Memory B cell (primary cell): ENCODE results near the gene PHF24.
"Not testable (repeated sequence)": the region's sequence is repeated elsewhere in the genome, so short reads cannot be mapped to it uniquely, and the experiment has no call there.

Experiments
- ATAC-seq: fragments of 150-1000 bp; cut with Tn5 transposase; 2 replicates; pipeline ENCODE4 v1.10.0; 2021; ENCODE audit warnings: low read depth, mild to moderate bottlenecking, moderate library complexity
- DNase-seq, 2 donors: peaks; one replicate each; pipeline ENCODE4 v3.0.0; 2022; ENCODE audit warnings: low spot score in 2 of 2
- H3K27ac Mint-ChIP-seq: one replicate; pipeline ENCODE4 v1.8.0; 2022; ENCODE audit warnings: mild to moderate bottlenecking, moderate library complexity, mixed read lengths
- H3K27me3 Mint-ChIP-seq: one replicate; pipeline ENCODE4 v1.8.0; 2022; ENCODE audit warnings: mixed read lengths
- H3K36me3 Mint-ChIP-seq: one replicate; pipeline ENCODE4 v1.8.0; 2022; ENCODE audit warnings: mild to moderate bottlenecking, mixed read lengths
- H3K4me1 Mint-ChIP-seq: one replicate; pipeline ENCODE4 v1.8.0; 2022; ENCODE audit warnings: mixed read lengths
- H3K4me3 Mint-ChIP-seq: one replicate; pipeline ENCODE4 v1.8.0; 2022; ENCODE audit warnings: mild to moderate bottlenecking, moderate library complexity, mixed read lengths
- H3K9me3 Mint-ChIP-seq: one replicate; pipeline ENCODE4 v1.8.0; 2022; ENCODE audit warnings: mixed read lengths

PHF24 gene

GRCh38 chr9:34996905-34997279, 38.8 kb downstream of the PHF24 start:
- ATAC-seq (no peak), DNase-seq (no peak)
- H3K36me3 Mint-ChIP-seq, result no peaks in the 10 kb centered on the region
- H3K4me1 Mint-ChIP-seq, result no peaks in the 10 kb centered on the region
- H3K27me3 Mint-ChIP-seq, result no peaks in the 10 kb centered on the region
- no peak overlapping the region for H3K4me3 Mint-ChIP-seq
- H3K27ac Mint-ChIP-seq, result no peak overlapping the region
- H3K9me3 Mint-ChIP-seq, result no peaks in the 10 kb centered on the region

GRCh38 chr9:34997379-34997781, 39.3 kb downstream of the PHF24 start:
- Mint-ChIP-seq H3K27me3 (no peaks in the 10 kb centered on the region), H3K27ac (no peak overlapping the region), H3K36me3 (no peaks in the 10 kb centered on the region), H3K4me1 (no peaks in the 10 kb centered on the region), H3K9me3 (no peaks in the 10 kb centered on the region), H3K4me3 (no peak overlapping the region)
- DNase-seq (no peak), ATAC-seq (no peak)

GRCh38 chr9:34998266-34998665, 40.2 kb downstream of the PHF24 start:
- H3K4me3 Mint-ChIP-seq, result no peak overlapping the region
- no peaks in the 10 kb centered on the region for H3K4me1 Mint-ChIP-seq
- H3K9me3 Mint-ChIP-seq, result no peaks in the 10 kb centered on the region
- H3K27ac Mint-ChIP-seq, result no peak overlapping the region
- ATAC-seq (no peak), DNase-seq (no peak)
- no peaks in the 10 kb centered on the region for H3K27me3 Mint-ChIP-seq
- H3K36me3 Mint-ChIP-seq, result no peaks in the 10 kb centered on the region

GRCh38 chr9:34999576-34999975, 41.5 kb downstream of the PHF24 start:
- no peak for ATAC-seq
- no peak for DNase-seq
- no peak overlapping the region for H3K4me3 Mint-ChIP-seq
- H3K36me3 Mint-ChIP-seq, result peaks cover 5% of the 10 kb centered on the region
- no peaks in the 10 kb centered on the region for H3K4me1 Mint-ChIP-seq
- no peaks in the 10 kb centered on the region for H3K27me3 Mint-ChIP-seq
- H3K27ac Mint-ChIP-seq, result no peak overlapping the region
- H3K9me3 Mint-ChIP-seq, result no peaks in the 10 kb centered on the region

- Mint-ChIP-seq H3K27ac (no peak overlapping the region), H3K36me3 (peaks cover 5% of the 10 kb centered on the region), H3K4me1 (no peaks in the 10 kb centered on the region), H3K4me3 (no peak overlapping the region), H3K27me3 (no peaks in the 10 kb centered on the region), H3K9me3 (no peaks in the 10 kb centered on the region)
- ATAC-seq (no peak), DNase-seq (no peak)
Observed at GRCh38 chr9:35000535-35001284, 42.6 kb downstream of the PHF24 start.

GRCh38 chr9:35001285-35001677, 43.2 kb downstream of the PHF24 start:
- Mint-ChIP-seq H3K27me3 (no peaks in the 10 kb centered on the region), H3K36me3 (peaks cover 6% of the 10 kb centered on the region), H3K4me1 (no peaks in the 10 kb centered on the region), H3K4me3 (no peak overlapping the region), H3K9me3 (no peaks in the 10 kb centered on the region), H3K27ac (no peak overlapping the region)
- ATAC-seq (no peak), DNase-seq (no peak)

GRCh38 chr9:35001803-35002502, 43.9 kb downstream of the PHF24 start:
- no peaks in the 10 kb centered on the region for H3K4me1 Mint-ChIP-seq
- DNase-seq, result no peak
- H3K36me3 Mint-ChIP-seq, result peaks cover 9% of the 10 kb centered on the region
- no peaks in the 10 kb centered on the region for H3K9me3 Mint-ChIP-seq
- H3K4me3 Mint-ChIP-seq, result no peak overlapping the region
- no peaks in the 10 kb centered on the region for H3K27me3 Mint-ChIP-seq
- no peak for ATAC-seq
- H3K27ac Mint-ChIP-seq, result no peak overlapping the region

- H3K4me3 Mint-ChIP-seq, result no peak overlapping the region
- ATAC-seq (no peak), DNase-seq (no peak)
- no peak overlapping the region for H3K27ac Mint-ChIP-seq
- H3K36me3 Mint-ChIP-seq, result peaks cover 15% of the 10 kb centered on the region
- no peaks in the 10 kb centered on the region for H3K4me1 Mint-ChIP-seq
- H3K27me3 Mint-ChIP-seq, result no peaks in the 10 kb centered on the region
- H3K9me3 Mint-ChIP-seq, result no peaks in the 10 kb centered on the region
Observed at GRCh38 chr9:35002623-35003022, 44.5 kb downstream of the PHF24 start.

- DNase-seq, ATAC-seq: not testable (repeated sequence)
Observed at GRCh38 chr9:35004299-35004698, 46.2 kb downstream of the PHF24 start.

GRCh38 chr9:35010351-35010958, 52.4 kb downstream of the PHF24 start:
- Mint-ChIP-seq H3K9me3 (peaks cover 7% of the 10 kb centered on the region), H3K27me3 (no peaks in the 10 kb centered on the region), H3K36me3 (peaks cover 46% of the 10 kb centered on the region), H3K4me1 (no peaks in the 10 kb centered on the region), H3K27ac (no peak overlapping the region), H3K4me3 (no peak overlapping the region)
- DNase-seq (no peak), ATAC-seq (no peak)

More at GRCh38 chr9:35004299-35004698, 46.2 kb downstream of the PHF24 start:
- not testable (repeated sequence) for H3K4me1 Mint-ChIP-seq, H3K27ac Mint-ChIP-seq, H3K4me3 Mint-ChIP-seq, H3K9me3 Mint-ChIP-seq, H3K27me3 Mint-ChIP-seq
- peaks cover 25% of the 10 kb centered on the region for H3K36me3 Mint-ChIP-seq

- H3K27ac Mint-ChIP-seq, result no peak overlapping the region
- peaks cover 7% of the 10 kb centered on the region for H3K9me3 Mint-ChIP-seq
- H3K4me1 Mint-ChIP-seq, result no peaks in the 10 kb centered on the region
- H3K4me3 Mint-ChIP-seq, result no peak overlapping the region
- H3K27me3 Mint-ChIP-seq, result no peaks in the 10 kb centered on the region
- DNase-seq (no peak), ATAC-seq (no peak)
- peaks cover 31% of the 10 kb centered on the region for H3K36me3 Mint-ChIP-seq
Observed at GRCh38 chr9:35014517-35014916, 56.4 kb downstream of the PHF24 start.

- DNase-seq, result not testable (repeated sequence)
Observed at GRCh38 chr9:35023443-35023842, 65.4 kb downstream of the PHF24 start.

GRCh38 chr9:35026671-35027070, 68.6 kb downstream of the PHF24 start:
- Mint-ChIP-seq H3K4me3 (no peak overlapping the region), H3K4me1 (peaks cover 4% of the 10 kb centered on the region), H3K9me3 (no peaks in the 10 kb centered on the region), H3K36me3 (peaks cover 19% of the 10 kb centered on the region), H3K27me3 (no peaks in the 10 kb centered on the region), H3K27ac (no peak overlapping the region)
- DNase-seq, result no peak
- ATAC-seq, result no peak

More at GRCh38 chr9:35023443-35023842, 65.4 kb downstream of the PHF24 start:
- peaks cover 24% of the 10 kb centered on the region for H3K36me3 Mint-ChIP-seq
- ATAC-seq, H3K4me1 Mint-ChIP-seq, H3K9me3 Mint-ChIP-seq, H3K27ac Mint-ChIP-seq, H3K4me3 Mint-ChIP-seq, H3K27me3 Mint-ChIP-seq: not testable (repeated sequence)

GRCh38 chr9:35027374-35027773, 69.3 kb downstream of the PHF24 start:
- ATAC-seq, result no peak
- H3K27ac Mint-ChIP-seq, result no peak overlapping the region

More at GRCh38 chr9:35027374-35027773, 69.3 kb downstream of the PHF24 start:
- peaks cover 4% of the 10 kb centered on the region for H3K4me1 Mint-ChIP-seq
- H3K36me3 Mint-ChIP-seq, result peaks cover 15% of the 10 kb centered on the region
- no peaks in the 10 kb centered on the region for H3K9me3 Mint-ChIP-seq
- no peaks in the 10 kb centered on the region for H3K27me3 Mint-ChIP-seq
- no peak overlapping the region for H3K4me3 Mint-ChIP-seq
- DNase-seq, result no peak
